Anterior cingulate cortex (tissue), 58 donors: ENCODE data around the gene HRCT1.
A peak's percentile ranks its signal among the peaks of the same experiment; 100 is the strongest.
"Not testable (repeated sequence)": the region's sequence is repeated elsewhere in the genome, so short reads cannot be mapped to it uniquely, and the experiment has no call there.

ENCODE experiments used
- DNase-seq, 58 donors: peaks; one replicate each; lab custom pipeline; 2025; lab: John Stamatoyannopoulos, UW

The HRCT1 gene

GRCh38 chr9:35892051-35892450 is 14.0 kb upstream of the HRCT1 start:
- no peak for DNase-seq

GRCh38 chr9:35896570-35896969 is 9.4 kb upstream of the HRCT1 start:
- DNase-seq: no peak

DNA sequence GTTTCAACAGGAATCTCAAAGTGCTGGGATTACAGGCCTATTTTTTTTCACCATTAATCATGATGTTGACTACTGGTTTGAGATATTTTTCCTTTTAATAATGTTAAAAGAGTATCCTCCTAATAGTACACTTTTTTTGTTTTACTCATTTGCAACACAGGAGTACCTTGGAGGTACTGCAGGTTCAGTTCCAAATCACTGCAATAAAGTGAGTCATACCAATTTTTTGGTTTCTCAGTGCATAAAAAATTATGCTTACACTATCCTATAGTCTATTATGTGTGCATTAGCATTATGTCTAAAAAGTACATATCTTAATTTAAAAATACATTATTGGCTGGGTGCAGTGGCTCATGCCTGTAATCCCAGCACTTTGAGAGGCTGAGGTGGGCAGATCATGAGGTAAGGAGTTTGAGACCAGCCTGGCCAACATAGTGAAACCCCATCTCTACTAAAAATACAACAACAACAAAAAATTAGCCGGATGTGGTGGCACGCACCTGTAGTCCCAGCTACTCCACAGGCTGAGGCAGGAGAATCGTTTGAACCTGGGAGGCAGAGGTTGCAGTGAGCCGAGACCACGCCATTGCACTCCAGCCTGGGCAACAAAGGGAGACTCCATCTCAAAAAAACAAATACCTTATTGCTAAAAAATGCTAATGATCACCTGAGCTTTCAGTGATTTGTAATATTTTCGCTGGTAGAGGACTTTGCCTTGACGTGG is 8.5 kb upstream of the HRCT1 start:
- DNase-seq: not testable (repeated sequence)

GRCh38 chr9:35898337-35898736 is 7.7 kb upstream of the HRCT1 start:
- no peak for DNase-seq

DNA sequence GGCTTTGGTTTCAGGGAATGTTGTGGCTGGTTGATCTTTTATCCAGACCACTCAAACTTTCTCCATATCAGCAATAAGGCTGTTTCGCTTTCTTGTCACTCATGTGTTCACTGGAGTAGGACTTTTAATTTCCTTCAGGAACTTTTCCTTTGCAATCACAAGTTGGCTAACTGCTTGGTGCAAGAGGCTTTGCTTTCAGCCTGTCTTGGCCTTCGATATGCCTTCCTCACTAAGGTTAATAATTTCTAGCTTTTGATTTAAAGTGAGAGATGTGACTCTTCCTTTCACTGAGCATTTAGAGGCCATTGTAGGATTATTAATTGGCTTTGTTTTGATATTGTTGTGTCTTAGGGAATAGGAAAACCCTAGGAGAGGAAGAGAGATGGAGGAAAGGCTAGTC is 7.0 kb upstream of the HRCT1 start:
- no peak for DNase-seq

DNA sequence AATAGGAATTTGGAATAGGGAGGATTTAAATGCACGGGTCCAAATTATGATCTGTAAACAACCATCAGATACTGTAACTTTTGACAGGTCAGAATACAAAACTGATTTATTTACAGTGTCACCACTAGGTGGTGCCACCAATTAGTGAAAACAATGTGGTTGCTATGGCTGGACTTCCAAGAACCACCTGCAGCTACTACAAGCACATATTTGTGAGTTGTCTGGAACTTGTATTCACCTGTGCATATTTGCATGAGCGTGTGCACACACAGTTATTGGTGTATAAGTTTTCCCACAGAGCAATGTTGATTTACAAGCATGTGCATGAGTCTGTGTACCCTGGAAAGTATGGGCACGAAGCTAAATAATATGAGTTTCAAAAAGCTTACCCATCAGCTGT is 3.0 kb upstream of the HRCT1 start:
- DNase-seq: peak in 1 of 58 donors; percentile 23

GRCh38 chr9:35904338-35904737 is 1.7 kb upstream of the HRCT1 start:
- no peak for DNase-seq

DNA sequence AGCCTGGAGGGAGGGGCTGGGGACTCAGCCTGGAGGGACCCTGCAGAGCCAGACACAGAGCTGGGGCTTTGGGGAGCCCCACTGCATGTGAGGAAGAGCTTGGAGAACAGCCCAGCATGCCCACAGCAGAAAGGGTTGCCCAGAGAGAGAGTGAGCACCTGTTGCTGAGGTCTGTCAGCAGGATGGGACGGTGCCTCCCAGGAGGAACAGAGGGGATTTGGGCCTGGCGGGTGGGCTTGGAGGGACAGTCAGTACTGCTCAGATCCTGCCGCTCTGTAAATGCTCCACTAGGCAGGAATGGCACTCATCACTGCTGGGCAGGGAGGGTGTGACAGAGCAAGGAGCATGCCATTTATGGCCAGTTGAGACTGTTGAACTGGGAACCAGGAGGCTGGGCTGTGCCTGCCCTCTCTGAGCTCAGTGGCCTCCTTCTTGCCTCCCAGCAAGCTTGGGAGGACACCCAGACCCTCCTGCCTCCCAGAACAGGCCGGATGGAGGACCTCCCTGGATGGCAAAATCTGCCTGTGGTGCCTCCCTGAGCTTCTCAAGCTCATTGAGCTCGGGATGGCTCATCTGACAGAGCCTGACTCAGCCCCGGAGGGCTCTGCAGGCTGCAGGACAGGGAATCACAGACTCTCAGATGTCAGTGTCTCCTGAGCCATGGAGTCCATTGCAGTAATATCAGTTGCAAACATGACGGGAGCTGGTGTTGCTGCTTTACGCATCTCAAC is 786 bp upstream of the HRCT1 start:
- no peak for DNase-seq

DNA sequence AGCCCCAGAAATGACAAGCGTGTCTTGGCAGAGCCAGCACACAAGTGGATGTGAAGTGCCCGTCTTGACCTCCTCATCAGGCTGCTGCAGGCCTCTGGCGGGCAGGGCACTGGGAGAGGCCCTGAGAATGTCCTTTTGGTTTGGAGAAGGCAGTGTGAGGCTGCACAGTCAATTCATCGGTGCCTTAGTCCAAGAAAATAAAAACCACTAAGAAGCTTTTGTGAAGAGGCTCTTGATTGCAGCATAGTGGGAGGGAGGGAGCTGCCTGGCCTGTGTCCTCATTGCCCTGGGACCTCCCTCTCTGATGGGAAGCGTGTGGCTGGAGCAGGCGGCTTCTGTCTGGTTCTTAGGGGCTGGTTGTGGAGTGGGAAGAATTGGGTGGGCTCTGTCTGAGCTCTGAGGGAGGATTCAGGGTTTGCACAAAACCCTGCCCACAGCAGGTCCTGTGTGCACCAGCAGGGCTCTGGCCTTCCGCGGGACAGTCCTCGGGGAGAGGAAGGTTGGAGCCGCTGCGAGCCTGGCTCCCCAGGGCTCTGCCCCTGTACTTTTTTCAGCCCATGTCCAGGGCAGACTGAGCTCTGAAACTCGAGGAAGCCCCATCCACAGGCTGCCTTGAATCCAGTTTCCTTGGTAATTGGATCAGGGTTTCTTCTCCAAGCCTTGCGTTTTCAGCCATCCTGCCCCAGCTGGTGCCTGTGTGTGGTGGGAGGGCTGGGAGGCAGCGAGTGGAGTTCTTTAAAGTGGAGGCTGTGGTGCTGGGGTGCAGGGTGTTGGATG is 1.1 kb downstream of the HRCT1 start:
- peak in 1 of 58 donors; percentile 43 for DNase-seq

GRCh38 chr9:35907711-35908503 is 1.9 kb downstream of the HRCT1 start:
- DNase-seq: peak in 7 of 58 donors; percentile 13 to 54 (median 29)

GRCh38 chr9:35908504-35909125 is 2.6 kb downstream of the HRCT1 start:
- peak in 2 of 58 donors; percentile 19 to 54 for DNase-seq

GRCh38 chr9:35909274-35909673 is 3.3 kb downstream of the HRCT1 start, which contains the start of gene SPAAR:
SPAAR (plus strand) TSS chr9:35909490; CDS start chr9:35910464, 974 bp downstream.
- DNase-seq: no peak

DNA sequence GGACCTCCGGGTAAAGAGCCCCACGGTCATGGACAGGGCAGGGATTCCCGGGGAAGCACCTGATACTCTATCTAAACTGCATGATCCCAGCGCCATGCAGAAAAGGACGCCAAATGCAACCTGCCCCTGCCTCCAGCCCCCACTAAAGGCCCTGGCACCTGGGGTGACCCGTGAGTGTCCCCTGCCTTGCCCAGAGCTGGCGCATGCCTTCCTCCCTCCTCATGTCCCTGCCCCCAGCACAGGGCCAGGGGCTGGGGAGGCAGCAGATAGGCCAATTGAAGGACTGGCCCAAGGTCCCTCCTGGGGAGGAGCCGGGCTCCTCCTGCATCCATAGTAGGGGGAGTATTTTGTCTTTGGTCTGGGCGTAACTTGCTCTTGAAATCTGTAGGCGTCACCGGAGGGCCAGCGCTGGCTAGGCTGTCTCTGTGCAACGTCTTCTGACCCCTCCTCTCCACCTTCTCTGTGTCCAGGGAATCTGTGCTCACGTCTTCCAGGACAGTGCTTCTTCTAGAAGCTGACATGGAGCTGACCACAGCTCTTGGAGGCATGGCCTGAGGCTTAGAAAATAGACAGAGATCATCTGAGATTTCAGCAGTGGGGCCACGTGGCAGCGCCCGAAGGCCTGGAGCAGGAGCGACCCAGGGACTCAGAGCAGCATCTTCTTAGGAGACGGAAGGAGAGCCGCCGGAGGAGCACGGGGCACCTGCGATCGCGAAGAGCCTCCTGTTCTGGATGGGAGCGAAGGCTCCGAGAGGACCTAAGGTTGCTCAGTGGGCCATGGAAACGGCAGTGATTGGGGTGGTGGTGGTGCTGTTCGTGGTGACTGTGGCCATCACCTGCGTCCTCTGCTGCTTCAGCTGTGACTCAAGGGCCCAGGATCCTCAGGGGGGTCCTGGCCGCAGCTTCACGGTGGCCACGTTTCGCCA is 3.9 kb downstream of the HRCT1 start:
- no peak for DNase-seq

DNA sequence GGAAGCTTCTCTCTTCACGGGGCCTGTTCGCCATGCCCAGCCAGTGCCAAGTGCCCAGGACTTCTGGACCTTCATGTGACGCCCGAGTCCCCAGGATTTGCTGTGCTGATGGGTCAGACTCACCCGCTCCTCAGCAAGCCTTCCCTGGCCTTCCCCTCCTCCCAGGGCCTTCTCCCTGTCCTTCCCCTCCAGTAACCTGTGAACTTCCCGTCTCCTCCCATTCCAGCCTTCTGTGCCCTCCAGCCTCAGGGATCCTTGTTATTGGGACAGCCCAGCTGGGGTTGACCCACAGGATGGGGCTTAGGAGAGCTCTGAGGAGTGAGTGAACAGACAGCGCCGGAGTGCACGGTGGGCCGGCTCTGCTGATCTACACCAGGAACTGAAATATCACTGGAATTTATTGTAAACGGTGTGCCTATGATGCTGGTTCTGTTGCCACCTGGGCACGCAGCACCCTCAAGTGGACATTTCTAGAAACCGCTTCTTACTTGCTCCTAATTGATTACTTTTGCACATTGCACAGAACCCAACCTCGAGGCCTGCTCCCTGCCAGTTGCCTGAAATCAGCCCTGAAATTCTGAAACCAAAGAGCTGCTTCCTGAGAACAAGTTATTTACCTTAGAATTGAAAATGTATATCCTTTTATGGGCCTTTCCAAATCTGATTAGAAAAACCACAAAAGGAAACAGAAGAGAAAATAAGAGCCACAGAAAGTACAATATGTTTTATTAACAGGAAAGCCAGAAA is 4.8 kb downstream of the HRCT1 start:
- no peak for DNase-seq

DNA sequence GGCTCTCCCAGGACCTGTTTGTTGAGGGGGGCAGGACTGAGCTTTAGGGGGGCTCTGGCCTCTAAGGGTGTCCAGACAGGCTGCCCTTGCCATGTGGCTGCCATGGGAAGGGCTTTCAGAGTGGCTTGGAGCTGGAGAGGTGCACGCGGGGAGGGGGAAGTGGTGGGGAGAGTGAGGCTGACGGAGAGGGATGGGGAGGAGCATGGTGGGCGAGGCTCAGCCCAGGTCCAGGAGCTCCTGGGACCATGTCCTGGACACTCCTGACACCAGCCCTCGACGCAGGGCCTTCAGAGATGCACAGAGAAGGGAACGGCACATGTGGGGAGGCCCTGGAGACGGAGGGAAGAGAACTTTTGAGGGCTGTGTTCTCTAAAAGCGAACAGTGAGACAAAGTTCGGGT is 5.7 kb downstream of the HRCT1 start:
- DNase-seq: no peak

DNA sequence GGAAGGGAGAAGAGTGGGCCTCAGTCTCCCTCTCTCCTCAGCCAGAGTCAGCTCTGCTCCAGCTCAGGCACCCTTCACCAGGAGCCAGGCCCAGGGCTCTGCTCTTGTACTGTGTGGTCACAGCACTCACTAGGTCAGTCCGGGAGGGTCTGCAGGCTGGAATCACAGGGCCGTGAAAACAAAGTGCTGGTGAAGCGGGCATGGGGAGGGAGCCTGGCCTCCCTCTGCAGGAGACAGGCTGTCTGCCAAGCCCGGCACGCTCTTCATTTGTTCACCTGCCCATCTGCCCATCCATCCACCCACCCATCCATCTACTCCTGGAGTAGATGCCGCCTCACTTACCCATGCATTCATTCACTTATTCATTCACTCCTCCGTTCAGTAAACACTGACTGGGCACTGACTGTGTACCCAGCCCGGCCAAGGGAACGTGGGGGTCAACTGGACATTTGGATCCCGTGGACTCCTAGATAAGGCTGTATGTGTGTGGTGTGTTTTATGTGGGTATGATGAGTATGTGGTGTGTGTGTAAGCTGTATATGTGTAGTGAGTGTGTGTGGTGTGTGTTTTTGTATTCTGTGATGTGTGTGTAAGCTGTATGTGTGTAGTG is 6.9 kb downstream of the HRCT1 start:
- no peak for DNase-seq

DNA sequence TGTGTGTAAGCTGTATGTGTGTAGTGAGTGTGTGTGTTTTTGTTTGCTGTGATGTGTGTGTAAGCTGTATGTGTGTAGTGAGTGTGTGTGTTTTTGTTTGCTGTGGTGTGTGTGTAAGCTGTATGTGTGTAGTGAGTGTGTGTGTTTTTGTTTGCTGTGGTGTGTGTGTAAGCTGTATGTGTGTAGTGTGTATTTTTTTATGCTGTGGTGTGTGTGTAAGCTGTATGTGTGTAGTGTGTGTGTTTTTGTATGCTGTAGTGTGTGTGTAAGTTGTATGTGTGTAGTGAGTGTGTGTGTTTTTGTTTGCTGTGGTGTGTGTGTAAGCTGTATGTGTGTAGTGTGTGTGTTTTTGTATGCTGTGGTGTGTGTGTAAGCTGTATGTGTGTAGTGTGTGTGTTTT is 7.4 kb downstream of the HRCT1 start:
- not testable (repeated sequence) for DNase-seq
